RPMI8226 (cell line): ENCODE data around the gene SP3.
"Not testable (repeated sequence)": the region's sequence is repeated elsewhere in the genome, so short reads cannot be mapped to it uniquely, and the experiment has no call there.

Source experiments
- DNase-seq: peaks from one replicate; pipeline ENCODE4 v3.0.0-alpha.2; 2015

The SP3 gene

GRCh38 chr2:173940208-173941020 is 24.8 kb downstream of the SP3 start:
- DNase-seq = no peak

- DNase-seq = no peak
Observed at GRCh38 chr2:173938700-173939384, 26.3 kb downstream of the SP3 start.

GRCh38 chr2:173935305-173935704 is 29.9 kb downstream of the SP3 start:
- no peak for DNase-seq

GRCh38 chr2:173934895-173935294 is 30.3 kb downstream of the SP3 start:
- no peak for DNase-seq

- DNase-seq = no peak
Observed at GRCh38 chr2:173931751-173932150, 33.4 kb downstream of the SP3 start.

- DNase-seq = no peak
Observed at GRCh38 chr2:173929441-173929840, 35.7 kb downstream of the SP3 start.

- DNase-seq = no peak
Observed at GRCh38 chr2:173926875-173927274, 38.3 kb downstream of the SP3 start.

- DNase-seq = no peak
Observed at GRCh38 chr2:173924285-173924684, 40.9 kb downstream of the SP3 start.

- no peak for DNase-seq
Observed at GRCh38 chr2:173922760-173923159, 42.4 kb downstream of the SP3 start.

GRCh38 chr2:173922068-173922467 is 43.1 kb downstream of the SP3 start:
- DNase-seq = no peak

- no peak for DNase-seq
Observed at GRCh38 chr2:173914055-173914927, 50.9 kb downstream of the SP3 start.

GRCh38 chr2:173909846-173910245 is 55.3 kb downstream of the SP3 start:
- DNase-seq = no peak

- no peak for DNase-seq
Observed at GRCh38 chr2:173906626-173907025, 58.5 kb downstream of the SP3 start.

- DNase-seq = no peak
Observed at GRCh38 chr2:173903601-173904394, 61.4 kb downstream of the SP3 start.

GRCh38 chr2:173898996-173899395 is 66.2 kb downstream of the SP3 start:
- no peak for DNase-seq

GRCh38 chr2:173898178-173898668 is 67.0 kb downstream of the SP3 start:
- DNase-seq = peak; percentile 62

- DNase-seq = no peak
Observed at GRCh38 chr2:173896755-173897154, 68.4 kb downstream of the SP3 start.

GRCh38 chr2:173892341-173892740 is 72.8 kb downstream of the SP3 start:
- DNase-seq = no peak

GRCh38 chr2:173891315-173892037 is 73.7 kb downstream of the SP3 start:
- no peak for DNase-seq

GRCh38 chr2:173889464-173889863 is 75.7 kb downstream of the SP3 start:
- not testable (repeated sequence) for DNase-seq

GRCh38 chr2:173886613-173887012 is 78.6 kb downstream of the SP3 start:
- no peak for DNase-seq
